K562 treated with DMSO at 1 percent for 4 hours (cell line): ENCODE measurements around the gene URGCP. TPM values are rescaled to one million over a fixed set of nuclear protein-coding genes. Genes with fewer than 3 reads are reported as not detected.

Experiments
- total RNA-seq: library from RNA; unstranded; fragments of 300-600 nt; gene quantifications from 2 replicates; pipeline ENCODE4 v1.2.3, GENCODE V29; 2022; ENCODE audit not compliant: insufficient read depth

URGCP gene
- 16.1 and 18.6 TPM in 2 replicates for total RNA-seq

GRCh38 chr7:43906331-43907010 is at the start of gene URGCP:
Gene URGCP (minus strand): TSS chr7:43906596. CDS start chr7:43906575, 21 bp downstream.

GRCh38 chr7:43925984-43926797 is 19.8 kb upstream of the URGCP start, which contains the start of gene UBE2D4:
Gene UBE2D4 (plus strand): TSS chr7:43926436. CDS start chr7:43926533, 97 bp downstream.

GRCh38 chr7:43869006-43869866 is 37.2 kb downstream of the URGCP start, which contains the start of gene MRPS24:
Gene MRPS24 (minus strand): TSS chr7:43869517. CDS start chr7:43869495, 22 bp downstream.

Other genes with a start within 250 kb of the URGCP start
- gene COA1, start 177.1 kb downstream of the URGCP start, total RNA-seq, result 145 and 156 TPM in 2 replicates
- 162 and 202 TPM in 2 replicates for gene BLVRA, start 147.9 kb downstream of the URGCP start, total RNA-seq
- gene MRPS24, start 37.1 kb downstream of the URGCP start, total RNA-seq, result 242 and 278 TPM in 2 replicates
- gene UBE2D4, start 19.8 kb upstream of the URGCP start, total RNA-seq, result 7.9 and 14.8 TPM in 2 replicates
- gene SPDYE1, start 91.3 kb upstream of the URGCP start, total RNA-seq, result not detected in 2 replicates
- 35.0 and 40.7 TPM in 2 replicates for gene DBNL, start 138.1 kb upstream of the URGCP start, total RNA-seq
- not detected in 2 replicates for gene PGAM2, start 159.0 kb upstream of the URGCP start, total RNA-seq
- gene POLM, start 175.9 kb upstream of the URGCP start, total RNA-seq, result 6.3 and 8.4 TPM in 2 replicates
- gene AEBP1, start 197.7 kb upstream of the URGCP start, total RNA-seq, result 0.42 and 0.84 TPM in 2 replicates
- gene POLD2, start 217.0 kb upstream of the URGCP start, total RNA-seq, result 146 and 183 TPM in 2 replicates
- not detected in 2 replicates for gene MYL7, start 234.7 kb upstream of the URGCP start, total RNA-seq